Liver (tissue), 9 donors: ENCODE results near the gene PLEKHO2. TPM values are rescaled to one million over a fixed set of nuclear protein-coding genes. Genes with fewer than 3 reads are reported as not detected.

ENCODE experiments used
- DNase-seq: peaks from one replicate; pipeline ENCODE4 v3.0.0-alpha.2; 2017; ENCODE audit warnings: low spot score
- H3K27ac ChIP-seq, 2 donors: one replicate each; pipeline ENCODE4 v1.7.0; 2013; ENCODE audit warnings: inconsistent platforms in 2 of 2, low read length in 2 of 2, control low read depth in 1 of 2, low read depth in 1 of 2, mild to moderate bottlenecking in 1 of 2
- H3K27me3 ChIP-seq, 4 donors: one replicate each; pipeline versions ENCODE4 v1.6.1 to v1.7.0; 2013; ENCODE audit warnings: low read length in 3 of 4, inconsistent platforms in 1 of 4, mild to moderate bottlenecking in 1 of 4, moderate library complexity in 1 of 4; ENCODE audit not compliant: control insufficient read depth in 4 of 4, insufficient read depth in 4 of 4
- H3K36me3 ChIP-seq, 4 donors: one replicate each; pipeline versions ENCODE4 v1.6.1 to v1.7.0; 2013; ENCODE audit warnings: low read length in 3 of 4, mild to moderate bottlenecking in 3 of 4, low read depth in 1 of 4, moderate library complexity in 1 of 4; ENCODE audit not compliant: control insufficient read depth in 4 of 4, insufficient read depth in 3 of 4
- H3K4me1 ChIP-seq, 4 donors: one replicate each; pipeline versions ENCODE4 v1.6.1 to v1.7.0; 2013; ENCODE audit warnings: low read length in 3 of 4, mild to moderate bottlenecking in 3 of 4, moderate library complexity in 1 of 4; ENCODE audit not compliant: control insufficient read depth in 4 of 4, insufficient read depth in 4 of 4
- H3K4me3 ChIP-seq, 3 donors: one replicate each; pipeline versions ENCODE4 v1.6.1 to v1.7.0; 2013; ENCODE audit warnings: low read length in 3 of 3, control low read depth in 1 of 3, low read depth in 1 of 3, mild to moderate bottlenecking in 1 of 3
- H3K9ac ChIP-seq, 2 donors: one replicate each; pipeline ENCODE4 v1.7.0; 2013; ENCODE audit warnings: low read length in 2 of 2, mild to moderate bottlenecking in 2 of 2, moderate library complexity in 2 of 2, control low read depth in 1 of 2, low read depth in 1 of 2
- H3K9me3 ChIP-seq, 4 donors: one replicate each; pipeline versions ENCODE4 v1.6.1 to v1.7.0; 2013; ENCODE audit warnings: low read length in 3 of 4; ENCODE audit not compliant: control insufficient read depth in 4 of 4
- ATF3 ChIP-seq: IDR thresholded peaks from 2 replicates; pipeline ENCODE4 v1.6.1; 2016; ENCODE audit warnings: antibody characterized with exemption
- EGR1 ChIP-seq, 2 donors: IDR thresholded peaks; 2 replicates each; pipeline ENCODE4 v1.6.1; 2016 to 2018; ENCODE audit warnings: antibody characterized with exemption in 2 of 2, low read depth in 2 of 2
- FOXA1 ChIP-seq: IDR thresholded peaks from 2 replicates; pipeline ENCODE4 v1.6.1; 2016; ENCODE audit warnings: antibody characterized with exemption
- FOXA2 ChIP-seq: IDR thresholded peaks from 2 replicates; pipeline ENCODE4 v1.6.1; 2016; ENCODE audit warnings: antibody characterized with exemption
- HNF4G ChIP-seq: IDR thresholded peaks from 2 replicates; pipeline ENCODE4 v1.6.1; 2016; ENCODE audit warnings: antibody characterized with exemption
- JUND ChIP-seq, 2 donors: IDR thresholded peaks; 2 replicates each; pipeline ENCODE4 v1.6.1; 2016; ENCODE audit warnings: antibody characterized with exemption in 2 of 2
- MAX ChIP-seq: IDR thresholded peaks from 2 replicates; pipeline ENCODE4 v1.6.1; 2016; ENCODE audit warnings: antibody characterized with exemption
- NR2F2 ChIP-seq: IDR thresholded peaks from 2 replicates; pipeline ENCODE4 v1.6.1; 2016; ENCODE audit warnings: antibody characterized with exemption
- RAD21 ChIP-seq, 2 donors: IDR thresholded peaks; 2 replicates each; pipeline ENCODE4 v1.6.1; 2016; ENCODE audit warnings: antibody characterized with exemption in 2 of 2, mild to moderate bottlenecking in 2 of 2
- REST ChIP-seq: IDR thresholded peaks from 2 replicates; pipeline ENCODE4 v1.6.1; 2016; ENCODE audit warnings: antibody characterized with exemption, mild to moderate bottlenecking
- RXRA ChIP-seq, 2 donors: IDR thresholded peaks; 2 replicates each; pipeline ENCODE4 v1.6.1; 2017 to 2018; ENCODE audit warnings: antibody characterized with exemption in 2 of 2, mild to moderate bottlenecking in 1 of 2
- SP1 ChIP-seq: IDR thresholded peaks from 2 replicates; pipeline ENCODE4 v1.6.1; 2018; ENCODE audit warnings: antibody characterized with exemption, mild to moderate bottlenecking
- TAF1 ChIP-seq: conservative IDR thresholded peaks from 2 replicates; pipeline ENCODE4 v1.6.1; 2016; ENCODE audit warnings: antibody characterized with exemption, mild to moderate bottlenecking
- YY1 ChIP-seq: IDR thresholded peaks from 2 replicates; pipeline ENCODE4 v1.6.1; 2016; ENCODE audit warnings: antibody characterized with exemption, mild to moderate bottlenecking
- ZBTB33 ChIP-seq: IDR thresholded peaks from 2 replicates; pipeline ENCODE4 v1.6.1; 2016; ENCODE audit warnings: antibody characterized with exemption
- WGBS: extraction: QIAGEN DNeasy Blood & Tissue Kit; methylation state at CpG from one replicate; pipeline ENCODE4 v1.1.7; 2013; 5-methylcytosine and 5-hydroxymethylcytosine counted together
- polyA plus RNA-seq, 2 donors: library from polyadenylated mRNA; stranded (reverse) in 1 of 2; unstranded in 1 of 2; fragments of 200-250 nt in 1 of 2; fragments of >200 nt in 1 of 2; fragmentation: Nextera tagmentation in 1 of 2; extraction: Ambion mirVana in 1 of 2; gene quantifications; one replicate each; pipeline versions ENCODE4 v1.2.1 to v1.2.3, GENCODE V29; 2013 to 2015
- total RNA-seq, 2 donors: library from RNA; depleted of rRNA; stranded (reverse); fragments of >200 nt; gene quantifications; one replicate each; pipeline ENCODE4 v1.2.3, GENCODE V29; 2014
- donor health status: healthy.
- donor health status: healthy.
- donor health status: healthy.
- donor health status: healthy.
- donor health status: healthy.

The PLEKHO2 gene
- total and polyA plus RNA-seq, 4 donors: 2.0 to 11.3 (median 8.5) TPM

GRCh38 chr15:64836023-64836536, 5.6 kb upstream of the PLEKHO2 start:
- no peak for DNase-seq
- H3K36me3 ChIP-seq: no peaks in the 10 kb centered on the region
- H3K9me3 ChIP-seq: no peaks in the 10 kb centered on the region
- no peak overlapping the region for H3K4me3 ChIP-seq
- H3K27me3 ChIP-seq: no peaks in the 10 kb centered on the region
- WGBS: 44% methylated on average over 14 of the region's 14 CpGs
- TF ChIP-seq HNF4G (no peak), MAX (no peak), ZBTB33 (no peak), RXRA (IDR thresholded peaks at IDR 0.05) (no peak), NR2F2 (no peak), TAF1 (no peak), EGR1 (IDR thresholded peaks at IDR 0.05; ENCODE audit: low read depth in 2 of 2) (no peak), SP1 (no peak), RAD21 (IDR thresholded peaks at IDR 0.05) (no peak), FOXA1 (no peak), JUND (IDR thresholded peaks at IDR 0.05) (no peak), YY1 (no peak), ATF3 (no peak)
- H3K9ac ChIP-seq: peak overlapping the region in 1 of 2 donors; percentile 36
- H3K27ac ChIP-seq: peak overlapping the region; percentile 49 to 63
- H3K4me1 ChIP-seq: peaks cover 0 to 12% (median 3%) of the 10 kb centered on the region in 4 donors

GRCh38 chr15:64837502-64837901, 4.2 kb upstream of the PLEKHO2 start:
- Histone ChIP-seq H3K4me1 (peaks cover 0 to 16% (median 5%) of the 10 kb centered on the region in 4 donors), H3K9me3 (no peaks in the 10 kb centered on the region), H3K4me3 (no peak overlapping the region), H3K36me3 (no peaks in the 10 kb centered on the region), H3K27me3 (no peaks in the 10 kb centered on the region), H3K27ac (no peak overlapping the region), H3K9ac (no peak overlapping the region)
- TF ChIP-seq REST (no peak), FOXA2 (no peak), FOXA1 (no peak), JUND (IDR thresholded peaks at IDR 0.05) (no peak)
- no peak for DNase-seq
- 69% methylated on average over 1 of the region's 1 CpG for WGBS
